AG09309 (cell line): ENCODE measurements around the gene ABR.
"Not testable (repeated sequence)": the region's sequence is repeated elsewhere in the genome, so short reads cannot be mapped to it uniquely, and the experiment has no call there.

Experiments
- DNase-seq: peaks from one replicate; pipeline ENCODE4 v3.0.0-alpha.2; 2010; ENCODE audit warnings: low read depth
- H3K4me3 ChIP-seq: 2 replicates; pipeline ENCODE4 v1.5.1; 2011; ENCODE audit warnings: mild to moderate bottlenecking, low read depth, low read length, moderate library complexity; ENCODE audit not compliant: control insufficient read depth
- TF ChIP-seq, protein P1 (sequence below): IDR thresholded peaks from 2 replicates; pipeline ENCODE4 v1.5.1; 2011; ENCODE audit warnings: mild to moderate bottlenecking, low read depth, low read length, inconsistent platforms; ENCODE audit not compliant: insufficient read depth, control insufficient read depth; ENCODE audit errors: missing control alignments

Gene ABR

DNA sequence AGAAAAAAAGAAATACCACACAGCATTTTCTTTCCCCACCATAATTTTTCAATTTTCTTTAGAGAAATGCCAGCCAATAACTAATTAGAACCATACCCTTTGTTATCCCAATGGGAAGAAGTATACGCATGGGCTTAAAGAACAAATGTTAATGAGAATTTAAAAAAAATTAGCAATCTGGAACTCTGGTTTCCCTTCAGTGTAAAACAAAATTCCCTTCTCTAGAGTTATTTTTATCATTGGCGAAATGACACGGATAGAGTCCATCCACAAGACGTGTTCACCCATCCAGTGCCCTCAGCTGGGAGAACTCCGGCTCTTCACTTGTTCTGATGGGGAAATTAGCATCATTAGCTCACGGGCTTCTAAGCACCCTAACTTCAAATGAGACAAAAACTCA is 203.5 kb downstream of the ABR start:
- DNase-seq: no peak
- TF ChIP-seq, protein P1, sequence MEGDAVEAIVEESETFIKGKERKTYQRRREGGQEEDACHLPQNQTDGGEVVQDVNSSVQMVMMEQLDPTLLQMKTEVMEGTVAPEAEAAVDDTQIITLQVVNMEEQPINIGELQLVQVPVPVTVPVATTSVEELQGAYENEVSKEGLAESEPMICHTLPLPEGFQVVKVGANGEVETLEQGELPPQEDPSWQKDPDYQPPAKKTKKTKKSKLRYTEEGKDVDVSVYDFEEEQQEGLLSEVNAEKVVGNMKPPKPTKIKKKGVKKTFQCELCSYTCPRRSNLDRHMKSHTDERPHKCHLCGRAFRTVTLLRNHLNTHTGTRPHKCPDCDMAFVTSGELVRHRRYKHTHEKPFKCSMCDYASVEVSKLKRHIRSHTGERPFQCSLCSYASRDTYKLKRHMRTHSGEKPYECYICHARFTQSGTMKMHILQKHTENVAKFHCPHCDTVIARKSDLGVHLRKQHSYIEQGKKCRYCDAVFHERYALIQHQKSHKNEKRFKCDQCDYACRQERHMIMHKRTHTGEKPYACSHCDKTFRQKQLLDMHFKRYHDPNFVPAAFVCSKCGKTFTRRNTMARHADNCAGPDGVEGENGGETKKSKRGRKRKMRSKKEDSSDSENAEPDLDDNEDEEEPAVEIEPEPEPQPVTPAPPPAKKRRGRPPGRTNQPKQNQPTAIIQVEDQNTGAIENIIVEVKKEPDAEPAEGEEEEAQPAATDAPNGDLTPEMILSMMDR: no peak
- peak overlapping the region; percentile 91 for H3K4me3 ChIP-seq

DNA sequence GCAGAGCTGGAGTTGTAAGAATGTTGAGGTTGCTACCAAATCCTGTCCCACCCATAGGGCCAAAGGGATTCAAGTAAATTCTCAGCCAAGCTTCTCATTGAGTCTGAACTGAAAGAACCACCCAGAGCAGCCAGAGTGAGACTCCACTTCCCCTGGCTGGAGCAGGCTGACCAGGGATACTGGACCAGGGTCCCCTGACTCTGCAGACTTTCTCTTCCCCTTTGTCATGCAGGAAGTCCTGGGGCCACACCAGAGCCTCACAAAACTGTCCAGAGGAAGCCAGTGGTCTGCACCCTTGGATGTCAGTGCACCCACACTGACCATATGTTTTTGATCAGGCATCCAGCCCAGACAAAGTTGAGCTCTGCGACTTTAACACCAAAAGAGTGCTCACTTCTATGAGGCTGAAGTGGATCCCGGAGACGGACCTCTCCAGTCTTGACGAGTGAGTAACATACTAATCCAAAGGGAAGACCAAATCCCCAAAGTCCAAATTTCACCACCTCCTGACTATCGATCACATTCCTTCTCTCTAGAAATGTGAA is 204.3 kb downstream of the ABR start:
- peak overlapping the region; percentile 2 for H3K4me3 ChIP-seq
- no peak for DNase-seq
- TF ChIP-seq, protein P1: no peak

DNA sequence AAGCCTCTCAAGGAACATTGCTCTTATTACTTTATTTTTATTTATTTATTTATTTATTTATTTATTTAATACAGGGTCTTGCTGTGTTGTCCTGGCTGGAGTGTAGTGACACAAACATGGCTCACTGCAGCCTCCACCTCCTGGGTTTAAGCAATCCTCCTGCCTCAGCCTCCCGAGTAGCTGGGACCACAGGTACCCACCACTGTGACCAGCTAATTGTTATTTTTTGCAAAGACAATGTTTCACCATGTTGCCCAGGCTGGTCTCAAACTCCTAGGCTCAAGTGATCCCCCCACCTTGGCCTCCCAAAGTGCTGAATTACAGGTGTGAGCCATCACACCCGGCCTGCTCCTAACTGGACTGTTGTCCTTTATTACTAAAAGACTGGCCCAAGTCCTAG is 205.0 kb downstream of the ABR start:
- not testable (repeated sequence) for H3K4me3 ChIP-seq, DNase-seq

DNA sequence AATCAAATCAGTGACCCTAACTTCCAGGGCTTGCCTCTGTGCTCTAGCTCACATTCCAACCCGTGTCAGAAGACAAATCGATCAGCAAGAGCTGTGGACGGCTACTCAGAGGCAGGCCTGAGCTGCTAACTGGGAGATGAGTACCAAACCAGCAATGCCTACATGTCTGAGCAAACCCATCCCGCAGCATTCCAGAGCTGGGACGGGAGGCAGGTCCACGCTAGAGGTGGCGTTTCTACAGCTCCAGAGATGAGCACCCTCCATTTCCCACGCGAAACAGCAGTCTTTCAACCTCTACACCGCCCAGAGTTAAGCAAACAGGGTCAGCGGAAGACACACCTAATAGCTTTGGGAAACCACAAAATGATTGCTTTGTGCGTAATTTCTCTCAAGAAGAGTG is 206.7 kb downstream of the ABR start:
- no peak overlapping the region for H3K4me3 ChIP-seq
- TF ChIP-seq, protein P1: no peak
- DNase-seq: no peak

DNA sequence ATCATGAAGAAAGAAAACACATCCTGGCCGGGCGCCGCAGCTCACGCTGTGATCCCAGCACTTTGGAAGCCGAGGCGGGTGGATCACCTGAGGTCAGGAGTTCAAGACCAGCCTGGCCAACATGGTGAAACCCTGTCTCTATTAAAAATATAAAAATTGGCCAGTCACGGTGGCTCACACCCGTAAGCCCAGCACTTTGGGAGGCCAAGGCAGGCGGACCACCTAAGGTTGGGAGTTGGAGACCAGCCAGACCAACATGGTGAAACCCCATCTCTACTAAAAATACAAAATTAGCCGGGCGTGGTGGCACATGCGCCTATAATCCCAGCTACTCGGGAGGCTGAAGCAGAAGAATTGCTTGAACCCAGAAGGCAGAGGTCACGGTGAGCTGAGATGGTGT is 207.9 kb downstream of the ABR start:
- H3K4me3 ChIP-seq, DNase-seq: not testable (repeated sequence)

DNA sequence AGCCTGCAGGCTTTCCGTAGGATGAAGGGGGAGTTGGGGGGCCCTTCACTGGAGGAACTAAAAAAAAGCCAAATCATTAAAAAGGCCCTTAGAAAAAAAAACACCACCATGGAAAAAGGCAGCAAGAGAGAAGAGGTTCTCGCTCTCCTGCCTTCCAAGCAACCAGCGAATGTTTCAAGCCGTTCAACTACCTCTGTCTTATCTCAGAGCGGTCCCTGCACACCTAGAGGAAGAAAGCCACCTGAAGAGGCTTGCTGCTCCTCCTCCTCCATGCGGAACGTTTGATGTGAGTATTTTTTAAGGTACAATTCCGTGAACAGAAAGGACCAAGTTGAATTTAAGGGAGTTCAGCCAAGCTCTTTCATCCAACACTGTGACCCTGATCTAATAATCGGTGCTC is 209.4 kb downstream of the ABR start:
- no peak for DNase-seq
- H3K4me3 ChIP-seq: peak overlapping the region; percentile 27; the same call in 1 of the 2 replicates
- TF ChIP-seq, protein P1: no peak

DNA sequence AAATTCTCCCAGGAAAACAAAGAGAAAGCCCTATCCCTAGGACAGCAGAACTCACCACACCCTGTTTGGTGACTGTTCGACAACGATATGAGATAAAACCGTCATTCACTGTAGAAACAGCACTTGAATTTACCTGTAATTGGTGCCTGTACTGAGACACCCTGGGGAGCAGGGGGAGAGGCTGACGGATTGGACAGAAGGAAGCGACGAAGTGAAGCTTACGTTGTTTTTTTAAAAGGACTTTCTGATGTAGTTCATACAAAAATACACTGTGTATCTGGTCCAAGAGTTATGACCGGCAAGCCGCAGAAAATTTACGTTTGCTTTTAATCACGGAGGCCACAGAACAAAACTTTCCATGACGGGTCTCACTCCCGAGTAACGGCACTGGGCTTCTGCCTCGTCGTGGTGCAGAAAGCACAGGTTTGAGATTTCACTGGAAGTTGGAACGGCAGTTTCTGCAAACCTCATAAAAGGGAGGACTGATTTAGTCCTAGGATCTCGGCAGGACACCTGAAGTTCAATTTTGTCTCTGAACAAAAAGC is 209.9 kb downstream of the ABR start:
- TF ChIP-seq, protein P1: no peak
- peak overlapping the region; percentile 27 for H3K4me3 ChIP-seq
- DNase-seq: no peak

DNA sequence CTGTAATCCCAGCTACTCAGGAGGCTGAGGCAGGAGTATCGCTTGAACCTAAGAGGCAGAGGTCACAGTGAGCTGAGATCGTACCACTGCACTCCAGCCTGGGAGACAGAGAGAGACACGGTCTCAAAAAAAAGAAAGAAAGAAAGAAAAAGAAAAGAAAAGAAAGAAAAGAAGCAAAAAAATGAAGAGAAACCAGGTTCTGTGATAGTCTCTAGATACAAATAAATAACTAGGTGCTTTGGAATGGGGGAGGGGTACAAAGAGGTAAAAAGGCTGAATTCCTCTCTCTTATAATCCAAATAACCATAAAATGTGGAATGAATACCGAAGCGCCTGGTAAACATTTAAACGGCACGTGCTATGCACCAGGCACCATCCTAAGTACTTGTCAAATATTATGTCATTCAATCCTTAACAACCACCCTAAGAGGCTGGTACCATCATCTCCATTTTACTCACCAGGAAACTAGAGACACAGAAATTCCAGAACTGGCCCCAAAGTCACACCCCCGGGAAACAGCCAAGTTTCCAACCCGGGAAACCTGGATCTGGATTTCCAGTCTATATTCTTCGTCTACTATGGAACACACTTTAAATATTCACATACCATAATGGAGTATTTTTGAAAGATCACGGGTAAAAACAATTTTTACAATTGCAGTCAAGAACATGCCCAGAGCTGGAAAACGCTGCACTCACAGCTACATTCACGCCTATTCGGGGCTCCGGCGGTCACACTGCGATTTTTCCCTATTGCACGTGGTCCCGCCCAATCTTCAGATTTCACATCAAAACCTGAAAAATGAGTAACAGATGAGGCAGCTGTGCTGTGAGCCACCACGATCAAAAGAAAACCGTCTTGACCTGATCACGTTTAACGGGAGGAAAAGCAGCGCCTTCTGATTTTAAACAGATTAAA is 210.7 kb downstream of the ABR start:
- TF ChIP-seq, protein P1: no peak
- H3K4me3 ChIP-seq: no peak overlapping the region; the same call in none of the 2 replicates
- no peak for DNase-seq
